T-helper 1 cell treated with Interleukin-12 subunit alpha and Interleukin-12 subunit beta and Interleukin-4 antibody, amounts not matched to agents 30 ng/mL and 1 ng/mL, for 36 hours (primary cell): ENCODE results near the gene DDI1. TPM values are rescaled to one million over a fixed set of nuclear protein-coding genes. Genes with fewer than 3 reads are reported as not detected.

Experiments
- intact Hi-C: fragments of 100-400 bp; cut with micrococcal nuclease; formaldehyde crosslinking; loops from one replicate; pipeline ENCODE4 v1.15.1; 2024
- total RNA-seq: library from RNA; stranded (reverse); gene quantifications from 2 replicates; pipeline ENCODE4 v1.2.3, GENCODE V29; 2022

Gene DDI1
- total RNA-seq, 1 donor from 2014 or later, result not detected

DNA sequence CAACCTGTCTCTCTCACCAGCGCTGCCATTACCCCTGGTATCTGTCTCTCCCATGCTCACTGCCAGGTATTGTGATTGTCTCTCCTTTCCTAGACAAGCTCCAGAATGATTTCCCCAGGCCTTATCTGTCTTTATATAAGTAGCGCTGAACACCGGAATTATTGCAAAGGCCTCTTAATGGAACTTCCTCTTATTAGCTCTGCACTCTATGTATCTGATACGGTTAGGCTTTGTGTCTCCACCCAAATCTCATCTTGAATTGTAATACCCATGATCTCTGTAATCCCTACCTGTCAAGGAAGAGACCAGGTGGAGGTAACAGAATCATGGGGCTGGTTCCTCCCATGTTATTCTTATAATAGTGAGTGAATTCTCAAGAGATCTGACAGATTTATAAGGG, 39.3 kb downstream of the DDI1 start:
- intact Hi-C loops, result no loop called here

DNA sequence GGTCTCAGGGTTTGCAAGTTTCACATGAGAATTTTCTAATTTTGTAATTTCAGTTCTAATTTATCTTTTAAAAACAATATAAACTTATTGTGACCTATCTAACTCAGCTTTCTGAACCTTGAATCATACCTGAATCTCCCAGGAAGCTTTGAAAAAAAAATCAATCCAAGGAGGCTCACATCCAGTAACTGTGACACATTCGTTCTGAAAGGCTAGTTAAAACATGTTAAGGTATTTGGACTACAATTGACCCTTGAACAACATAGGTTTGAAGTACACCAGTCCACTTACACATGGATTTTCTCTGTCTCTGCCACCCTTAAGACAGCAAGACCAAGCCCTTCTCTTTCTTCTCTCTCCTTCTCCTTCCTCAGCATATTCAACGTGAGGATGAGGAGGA, 40.0 kb downstream of the DDI1 start:
- intact Hi-C loops, result no loop called here

DNA sequence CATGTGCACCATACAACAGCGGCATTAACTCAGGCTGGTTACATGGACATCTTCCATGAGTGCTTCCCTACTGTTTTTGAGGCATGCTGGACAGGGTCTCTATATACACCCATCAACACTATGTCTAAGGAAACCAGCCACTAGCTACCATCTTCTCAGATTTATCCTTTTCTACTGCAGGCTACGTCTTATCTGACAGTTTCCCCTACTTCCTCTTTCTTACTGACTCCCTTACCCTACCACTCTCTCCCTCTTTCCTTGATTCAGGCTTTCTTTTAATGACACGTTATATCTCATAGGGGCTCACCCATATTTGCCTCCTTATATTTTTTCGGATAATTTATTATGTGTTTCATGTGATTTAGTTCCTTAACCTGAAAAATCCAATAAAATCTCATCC, 41.8 kb downstream of the DDI1 start:
- intact Hi-C loops, result no loop called here

DNA sequence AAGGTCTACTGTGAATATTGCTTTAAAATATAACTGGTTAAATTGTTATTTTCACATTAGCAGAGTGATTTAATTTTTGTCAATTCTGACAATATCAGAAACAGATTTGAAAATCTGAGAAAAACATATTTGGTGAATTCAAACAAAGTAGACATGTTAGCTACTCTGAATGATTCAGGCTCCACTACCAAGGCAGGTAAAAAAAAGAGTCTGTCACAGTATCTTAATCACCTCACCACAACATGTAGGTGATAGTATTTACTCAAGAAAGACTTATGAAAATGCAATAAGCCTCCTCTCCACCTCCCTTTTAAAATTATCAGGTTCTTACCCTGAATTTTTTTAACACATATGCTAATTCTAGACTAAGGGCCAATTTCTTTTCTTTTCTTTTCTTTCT, 42.6 kb downstream of the DDI1 start:
- intact Hi-C loops, result no loop called here

DNA sequence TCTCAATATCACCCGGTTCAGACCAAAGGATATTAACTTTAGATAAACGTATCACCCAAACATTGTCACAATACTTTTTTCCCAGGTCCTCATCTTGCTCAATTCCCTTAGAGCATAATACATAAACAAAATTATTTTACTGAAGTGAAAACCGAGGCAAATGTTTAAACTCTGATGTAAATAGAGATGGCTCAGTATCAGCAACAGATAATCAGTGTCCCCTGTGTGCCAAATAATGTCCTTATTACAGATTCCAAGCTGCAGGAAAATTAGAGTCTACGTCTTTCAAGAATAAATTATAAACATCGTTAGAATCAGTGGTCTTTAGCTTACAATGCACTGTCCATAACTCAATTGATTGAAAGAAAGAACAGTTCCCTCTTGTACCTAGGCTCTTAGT, 50.2 kb downstream of the DDI1 start:
- intact Hi-C loops, result no loop called here

Other genes with a start within 250 kb of the DDI1 start
- gene PDGFD, start 127.5 kb downstream of the DDI1 start, total RNA-seq, result not detected in 2 replicates